Cortex of kidney (tissue), 1 donor: Measurements from ENCODE around the gene CELA3A.
A peak's percentile ranks its signal among the peaks of the same experiment; 100 is the strongest.

Experiments
- DNase-seq: peaks from one replicate; lab custom pipeline; 2025; lab: John Stamatoyannopoulos, UW

Gene CELA3A

GRCh38 chr1:22051607-22052114, 50.2 kb downstream of the CELA3A start:
- DNase-seq, result no peak

- peak; percentile 12 for DNase-seq
Observed at GRCh38 chr1:22052115-22053016, 50.9 kb downstream of the CELA3A start, which contains the start of gene CDC42. CDC42 (plus strand) TSS chr1:22052709; CDS start chr1:22078479, 25,770 bp downstream.

- no peak for DNase-seq
Observed at GRCh38 chr1:22053017-22053860, 51.8 kb downstream of the CELA3A start.

GRCh38 chr1:22053861-22054770, 52.7 kb downstream of the CELA3A start:
- DNase-seq, result no peak

GRCh38 chr1:22055463-22055862, 54.0 kb downstream of the CELA3A start:
- DNase-seq, result no peak

GRCh38 chr1:22056043-22056442, 54.6 kb downstream of the CELA3A start:
- DNase-seq, result no peak

GRCh38 chr1:22056936-22057335, 55.5 kb downstream of the CELA3A start:
- DNase-seq, result no peak

GRCh38 chr1:22057861-22058260, 56.4 kb downstream of the CELA3A start:
- DNase-seq, result no peak
